Fibroblast of pulmonary artery (primary cell): ENCODE results near the gene CNTRL.
"Not testable (repeated sequence)": the region's sequence is repeated elsewhere in the genome, so short reads cannot be mapped to it uniquely, and the experiment has no call there.

Source experiments
- DNase-seq: peaks from one replicate; pipeline ENCODE4 v3.0.0-alpha.2; 2010; ENCODE audit warnings: low read depth
- H3K4me3 ChIP-seq: replicated peaks from 2 replicates; pipeline ENCODE4 v1.5.1; 2011; ENCODE audit warnings: low read depth, mild to moderate bottlenecking, control low read depth, low read length, moderate library complexity
- TF ChIP-seq, protein P1 (sequence below): IDR thresholded peaks from 2 replicates; pipeline ENCODE4 v1.5.1; 2011; ENCODE audit warnings: mild to moderate bottlenecking, control low read depth, low read length, inconsistent platforms; ENCODE audit errors: missing control alignments

CNTRL gene

DNA sequence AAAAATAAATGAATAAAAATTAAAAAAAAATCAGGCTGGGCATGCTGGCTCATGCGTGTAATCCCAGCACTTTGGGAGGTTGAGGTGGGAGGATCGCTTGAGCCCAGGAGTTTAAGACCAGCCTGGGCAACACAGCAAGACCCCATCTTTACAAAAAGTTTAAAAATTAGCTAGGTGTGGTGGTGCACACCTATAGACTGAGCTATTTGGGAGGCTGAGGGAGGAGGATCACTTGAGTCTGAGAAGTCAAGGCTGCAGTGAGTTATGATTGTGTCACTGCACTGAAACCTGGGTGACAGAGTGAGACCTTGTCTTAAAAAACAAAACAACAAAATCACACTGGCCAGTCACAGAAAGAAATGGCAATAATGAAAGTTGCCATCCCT, 3.4 kb upstream of the CNTRL start:
- H3K4me3 ChIP-seq, result peak overlapping the region; percentile 50
- DNase-seq, result no peak
- TF ChIP-seq, protein P1, sequence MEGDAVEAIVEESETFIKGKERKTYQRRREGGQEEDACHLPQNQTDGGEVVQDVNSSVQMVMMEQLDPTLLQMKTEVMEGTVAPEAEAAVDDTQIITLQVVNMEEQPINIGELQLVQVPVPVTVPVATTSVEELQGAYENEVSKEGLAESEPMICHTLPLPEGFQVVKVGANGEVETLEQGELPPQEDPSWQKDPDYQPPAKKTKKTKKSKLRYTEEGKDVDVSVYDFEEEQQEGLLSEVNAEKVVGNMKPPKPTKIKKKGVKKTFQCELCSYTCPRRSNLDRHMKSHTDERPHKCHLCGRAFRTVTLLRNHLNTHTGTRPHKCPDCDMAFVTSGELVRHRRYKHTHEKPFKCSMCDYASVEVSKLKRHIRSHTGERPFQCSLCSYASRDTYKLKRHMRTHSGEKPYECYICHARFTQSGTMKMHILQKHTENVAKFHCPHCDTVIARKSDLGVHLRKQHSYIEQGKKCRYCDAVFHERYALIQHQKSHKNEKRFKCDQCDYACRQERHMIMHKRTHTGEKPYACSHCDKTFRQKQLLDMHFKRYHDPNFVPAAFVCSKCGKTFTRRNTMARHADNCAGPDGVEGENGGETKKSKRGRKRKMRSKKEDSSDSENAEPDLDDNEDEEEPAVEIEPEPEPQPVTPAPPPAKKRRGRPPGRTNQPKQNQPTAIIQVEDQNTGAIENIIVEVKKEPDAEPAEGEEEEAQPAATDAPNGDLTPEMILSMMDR, result no peak

DNA sequence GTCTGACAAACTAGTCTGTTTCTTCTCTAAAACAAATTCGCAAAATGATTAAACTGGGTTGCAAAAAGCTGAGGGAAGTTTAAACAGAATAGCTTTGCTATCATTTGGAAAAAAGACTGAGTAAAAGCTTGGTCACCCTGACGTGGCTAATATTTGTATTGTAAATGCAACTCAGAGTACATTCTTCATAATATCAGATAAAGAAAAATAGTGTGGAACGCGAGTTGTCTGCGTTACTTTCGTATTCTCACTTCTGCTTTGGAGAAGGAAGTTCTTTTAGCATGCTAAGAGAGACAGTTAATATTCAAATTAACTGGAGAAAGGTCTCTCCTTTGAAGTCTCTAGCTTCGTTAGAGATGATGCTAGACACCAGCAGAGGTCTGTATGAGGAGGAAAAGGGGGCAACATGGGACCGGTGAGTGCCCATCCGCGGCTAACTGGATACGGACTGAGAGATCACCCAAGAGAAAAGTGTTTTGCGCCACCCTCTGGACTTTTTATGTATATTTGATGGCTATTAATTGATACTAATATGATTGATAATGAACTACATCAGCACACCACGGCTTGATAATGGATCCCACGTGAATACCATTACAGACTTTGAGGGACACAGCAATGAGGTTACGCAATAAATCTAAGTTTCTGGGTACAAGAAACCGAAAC, 2.9 kb upstream of the CNTRL start:
- DNase-seq, result peak; percentile 68
- H3K4me3 ChIP-seq, result peak overlapping the region; percentile 50
- TF ChIP-seq, protein P1, result peak; percentile 44

DNA sequence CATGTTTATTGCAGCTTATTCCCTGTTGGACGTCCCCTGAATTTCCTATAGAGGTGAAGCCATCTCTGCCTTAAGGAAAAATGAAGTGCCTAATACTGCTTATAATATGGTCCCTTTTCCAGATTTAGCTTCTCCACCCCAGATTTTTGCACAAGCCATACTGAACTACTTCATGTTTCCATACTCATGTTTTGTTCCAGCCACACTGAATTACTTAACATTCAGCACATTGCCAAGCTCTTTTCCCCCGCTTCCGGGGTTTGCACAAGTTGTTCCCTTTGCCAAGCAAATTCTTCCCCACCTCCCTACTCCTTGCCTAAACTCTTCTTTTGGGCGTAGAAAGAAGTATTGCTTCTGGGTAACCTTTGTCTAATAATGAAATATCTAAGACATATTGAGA, 1.7 kb upstream of the CNTRL start:
- peak overlapping the region; percentile 16 for H3K4me3 ChIP-seq
- TF ChIP-seq, protein P1, result no peak
- DNase-seq, result peak; percentile 93

DNA sequence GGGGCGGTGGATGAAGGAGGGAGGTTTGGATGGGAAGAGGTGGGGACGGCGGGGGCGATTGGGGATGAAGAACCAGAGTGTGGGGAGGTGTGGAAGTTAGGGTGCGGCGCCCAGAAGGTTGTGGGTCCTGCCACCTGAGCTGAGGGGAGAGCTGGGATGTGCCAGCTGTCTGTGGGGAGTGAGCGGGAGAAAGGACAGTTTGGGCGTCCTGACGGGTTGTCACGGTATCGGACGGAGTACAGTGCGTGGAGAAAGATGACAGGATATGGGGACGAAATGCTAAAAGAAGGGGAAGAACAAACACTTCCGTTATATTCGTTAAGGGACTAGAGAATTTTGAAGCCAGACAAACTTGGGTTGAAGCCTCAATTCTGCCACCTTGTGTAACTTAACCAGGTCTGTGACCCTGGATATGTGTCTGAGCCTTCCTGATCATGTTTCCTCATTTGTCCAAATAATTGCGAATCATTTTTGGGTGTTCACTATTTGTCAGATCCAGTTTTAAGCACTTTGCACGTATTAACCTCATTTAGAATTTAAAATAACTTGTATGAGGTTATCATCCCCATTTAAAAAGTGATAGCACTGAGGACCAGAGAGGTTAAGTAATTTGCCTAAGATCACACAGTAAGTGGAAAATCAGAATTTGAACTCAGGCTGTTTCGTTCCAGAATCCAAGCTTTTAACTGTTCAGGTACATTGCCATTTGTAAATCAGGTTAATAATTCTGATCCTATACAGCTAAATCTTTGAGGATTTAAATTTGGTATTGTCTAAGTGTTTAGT, 689 bp downstream of the CNTRL start:
- H3K4me3 ChIP-seq, result peak overlapping the region; percentile 62
- TF ChIP-seq, protein P1, result no peak
- no peak for DNase-seq

DNA sequence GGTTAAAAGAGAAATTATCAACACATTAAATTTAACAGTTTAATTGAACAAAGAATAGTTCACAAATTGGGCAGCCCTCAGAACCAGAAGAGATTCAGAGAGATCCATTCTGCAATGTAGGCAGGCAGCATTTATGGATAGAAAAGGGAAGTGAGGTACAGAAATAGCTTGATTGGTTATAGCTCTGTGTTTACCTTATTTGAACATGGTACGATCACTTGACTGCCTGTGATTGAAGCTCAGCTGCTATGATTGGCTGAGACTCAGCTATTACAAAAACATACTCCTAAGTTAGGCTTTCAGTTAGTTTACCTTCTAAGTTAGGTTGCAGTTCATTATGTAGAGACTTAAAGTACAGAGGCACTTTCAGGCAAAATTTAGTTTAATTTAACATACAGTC, 7.3 kb downstream of the CNTRL start:
- no peak overlapping the region for H3K4me3 ChIP-seq
- DNase-seq, result no peak
- TF ChIP-seq, protein P1, result no peak

DNA sequence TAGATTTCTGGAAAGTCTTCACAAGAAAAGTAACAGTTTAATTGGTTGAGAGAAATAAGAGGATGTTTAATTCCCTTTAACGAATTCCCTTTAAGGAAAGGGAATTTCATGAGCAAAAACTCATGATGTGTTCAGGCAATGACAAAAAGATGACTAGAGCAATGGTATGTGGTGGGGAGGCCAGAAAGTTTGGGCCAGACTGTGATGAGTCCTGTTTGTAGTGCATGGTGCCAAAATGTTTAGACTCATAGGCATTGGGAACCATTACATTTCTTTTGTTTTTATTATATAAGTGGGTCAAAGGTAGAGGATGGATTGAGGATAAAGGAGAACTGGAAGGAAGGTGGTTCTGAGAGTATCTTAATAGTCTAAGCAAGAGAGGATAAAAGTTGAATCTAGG, 10.9 kb downstream of the CNTRL start:
- DNase-seq, result no peak
- TF ChIP-seq, protein P1, result no peak

DNA sequence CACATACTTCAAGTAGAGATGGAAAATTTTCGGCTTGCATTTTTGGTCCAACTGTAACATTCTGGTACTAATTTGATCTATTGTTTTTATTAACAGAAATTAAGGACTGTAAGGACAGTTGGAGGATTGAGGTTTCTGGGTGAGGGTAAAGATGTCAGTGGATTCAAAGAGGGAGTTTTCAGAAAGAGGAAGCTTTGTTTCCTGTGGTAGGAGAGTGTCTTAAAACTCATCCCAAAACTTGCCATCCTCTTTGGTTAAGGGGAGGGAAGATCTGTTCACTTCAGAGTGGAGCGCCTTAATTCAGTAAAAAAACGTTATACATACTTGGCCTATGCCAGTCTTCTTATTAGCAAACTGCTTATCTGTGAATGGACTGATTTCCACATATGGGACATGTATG, 13.8 kb downstream of the CNTRL start:
- TF ChIP-seq, protein P1, result no peak
- no peak overlapping the region for H3K4me3 ChIP-seq
- no peak for DNase-seq

More for the DNA sequence above, 10.9 kb downstream of the CNTRL start:
- H3K4me3 ChIP-seq, result no peak overlapping the region

DNA sequence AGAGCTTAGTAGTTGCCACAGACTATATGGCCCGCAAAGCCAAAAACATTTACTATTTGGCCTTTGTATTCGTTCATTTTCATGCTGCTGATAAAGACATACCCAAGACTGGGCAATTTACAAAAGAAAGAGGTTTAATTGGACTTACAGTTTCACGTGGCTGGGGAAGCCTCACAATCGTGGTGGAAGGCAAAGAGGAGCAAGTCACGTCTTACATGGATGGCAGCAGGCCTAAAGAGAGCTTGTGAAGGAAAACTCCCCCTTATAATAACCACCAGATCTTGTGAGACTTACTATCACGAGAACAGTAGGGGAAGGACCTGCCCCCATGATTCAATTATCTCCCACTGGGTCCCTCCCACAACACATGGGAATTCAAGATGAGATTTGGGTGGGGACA, 16.0 kb downstream of the CNTRL start:
- DNase-seq, H3K4me3 ChIP-seq: not testable (repeated sequence)
